Stimulated activated CD4-positive, alpha-beta T cell treated with anti-CD3 and anti-CD28 coated beads, TNF-alpha, amount 100 ng/mL, for 1 hour (primary cell): ENCODE data around the gene ARSJ.

Experiments
- DNase-seq, 3 donors: peaks; one replicate each; pipeline ENCODE4 v3.0.0-alpha.2; 2020; ENCODE audit warnings: low read depth in 3 of 3, low spot score in 1 of 3

The ARSJ gene

DNA sequence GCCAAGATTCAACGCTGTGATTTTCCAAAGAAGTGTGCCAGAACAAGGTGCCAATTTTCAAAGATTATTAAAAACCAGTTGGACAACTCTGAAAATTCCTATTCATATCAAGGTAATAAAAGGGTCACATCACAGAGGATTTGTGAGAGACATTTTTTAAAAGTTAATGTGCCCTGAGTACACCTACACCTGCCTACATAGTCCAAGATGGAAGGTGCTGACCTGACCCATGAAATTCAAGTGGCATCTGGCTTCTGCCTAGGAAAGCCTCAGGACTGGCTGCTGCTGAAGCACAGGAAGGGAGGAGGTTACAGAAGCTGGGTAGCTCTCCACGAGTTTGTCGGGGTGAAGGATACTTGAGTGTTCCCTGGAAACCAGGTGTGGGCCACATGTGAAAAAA is 11.4 kb upstream of the ARSJ start:
- no peak for DNase-seq

DNA sequence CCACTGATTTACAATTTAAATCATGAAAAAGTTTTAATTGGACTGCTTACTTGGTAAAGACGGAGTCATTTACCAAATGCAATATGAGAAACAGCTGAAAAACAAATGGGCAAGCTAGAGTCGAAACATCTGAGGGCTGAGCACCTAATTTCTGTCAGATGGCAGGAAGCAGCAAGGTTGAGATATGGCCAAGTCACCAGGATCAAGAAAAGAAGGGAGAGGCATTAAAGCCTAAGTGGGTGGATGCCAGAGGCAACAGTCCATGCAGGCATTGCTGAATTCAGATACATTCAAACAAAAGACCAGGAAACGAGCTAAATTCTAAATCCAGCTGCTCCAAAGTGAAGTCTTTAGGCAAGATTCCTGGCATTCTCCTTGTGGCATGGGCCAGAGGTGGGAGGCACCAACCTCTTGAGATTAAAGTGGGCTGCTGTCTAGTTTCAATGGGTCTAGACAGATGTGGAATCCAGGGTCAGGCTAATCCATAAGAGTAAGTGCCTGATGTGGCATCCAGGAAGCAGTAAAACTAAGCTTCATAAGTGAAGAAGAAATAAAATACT is 8.0 kb upstream of the ARSJ start:
- DNase-seq: no peak

DNA sequence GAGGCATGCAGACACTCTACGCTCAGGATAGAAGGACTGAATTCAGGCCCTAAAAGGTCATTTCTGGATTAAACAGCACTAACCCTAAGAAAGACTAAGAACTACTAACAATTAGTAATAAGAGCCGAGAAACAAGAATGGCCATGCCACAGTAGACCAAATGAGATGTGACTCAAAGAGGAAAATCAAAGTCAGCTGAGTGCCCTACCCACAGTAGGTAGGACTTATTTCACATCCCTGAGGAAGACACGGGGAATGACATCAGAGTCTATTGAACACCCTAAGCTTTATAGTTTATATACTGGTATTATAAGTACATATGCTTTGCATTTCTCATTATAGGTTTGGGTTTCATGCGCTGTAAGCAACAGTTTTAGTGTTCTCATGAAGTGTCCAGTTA is 2.7 kb upstream of the ARSJ start:
- DNase-seq: no peak

DNA sequence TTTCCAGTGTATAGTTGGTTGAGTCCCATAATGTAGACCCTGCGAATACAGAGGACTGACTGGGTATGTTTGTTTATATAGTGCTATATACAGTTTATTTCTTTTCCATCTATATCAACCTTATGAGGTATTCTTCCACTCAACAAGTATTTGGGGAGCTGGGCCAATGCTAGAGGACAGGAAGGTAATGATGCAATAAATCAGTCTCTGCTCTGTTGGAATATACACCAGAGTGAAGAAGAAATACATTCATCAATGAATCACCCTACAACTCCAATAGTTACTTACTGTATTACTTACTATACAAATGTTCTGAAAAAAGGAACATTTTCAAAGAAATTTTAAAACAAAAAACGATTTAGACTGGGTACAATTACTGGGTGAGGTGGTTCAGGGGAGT is 2.1 kb upstream of the ARSJ start:
- no peak for DNase-seq

DNA sequence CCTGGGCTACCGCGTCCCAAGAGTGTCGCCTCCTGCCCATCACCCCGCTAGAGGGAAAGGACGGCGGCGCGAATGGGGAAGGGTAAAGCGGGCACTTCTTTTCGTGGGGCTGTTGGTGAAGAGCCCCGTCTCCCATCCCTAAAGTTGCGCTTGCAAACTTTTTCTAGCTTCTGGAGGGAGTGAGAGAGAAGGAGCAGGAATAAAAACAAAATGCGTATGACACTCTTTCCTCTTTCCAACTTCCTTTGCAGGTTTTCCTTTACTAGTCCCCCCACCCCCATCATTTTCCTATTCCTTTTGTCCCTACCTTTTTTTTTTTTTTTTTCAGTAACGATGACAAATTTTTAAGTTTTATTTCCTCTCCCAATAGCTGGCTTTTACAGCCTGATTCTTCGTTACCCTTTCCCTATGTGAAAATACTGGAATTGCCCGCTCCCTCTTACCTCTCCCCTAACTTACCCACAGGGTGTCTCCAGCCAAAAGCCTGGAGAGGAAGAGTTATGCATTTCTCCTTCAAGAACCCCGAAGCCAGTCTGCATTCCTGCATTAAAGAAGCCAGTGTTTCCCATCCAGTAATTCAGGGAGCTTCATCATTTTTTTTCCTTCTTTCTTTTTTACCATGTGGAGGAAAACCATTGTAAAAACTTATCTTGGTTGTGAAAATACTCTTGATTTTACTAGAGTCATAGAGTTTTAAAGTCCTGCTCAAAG is 613 bp upstream of the ARSJ start:
- DNase-seq: no peak

DNA sequence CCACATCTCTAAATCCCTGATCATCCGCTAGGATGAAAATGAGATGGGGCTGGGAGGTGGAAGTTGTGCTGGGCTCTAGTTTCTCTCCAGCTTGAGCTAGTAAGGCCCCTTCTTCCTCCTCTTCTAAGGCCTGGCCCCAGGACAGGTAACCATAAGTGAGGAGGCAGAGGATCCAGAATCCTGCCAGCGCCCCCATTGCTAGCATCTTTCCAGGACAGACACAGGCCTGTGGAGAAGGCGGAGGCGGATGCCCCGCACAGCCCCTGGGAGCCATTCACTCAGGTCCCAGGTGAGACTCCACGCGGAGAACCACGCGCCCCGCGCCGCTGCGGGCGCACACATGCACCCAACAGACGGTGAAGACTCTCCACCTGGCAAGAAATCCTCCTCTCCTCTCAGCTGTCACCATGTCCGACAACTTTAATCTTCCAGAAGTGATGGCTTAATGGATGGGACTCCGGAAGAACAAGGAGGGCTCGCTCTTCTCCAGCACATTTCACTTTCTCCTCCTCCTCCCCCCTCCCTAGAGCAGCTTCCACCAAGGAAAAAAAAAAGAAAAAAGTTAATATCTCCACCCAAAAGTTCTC is 793 bp downstream of the ARSJ start:
- no peak for DNase-seq

DNA sequence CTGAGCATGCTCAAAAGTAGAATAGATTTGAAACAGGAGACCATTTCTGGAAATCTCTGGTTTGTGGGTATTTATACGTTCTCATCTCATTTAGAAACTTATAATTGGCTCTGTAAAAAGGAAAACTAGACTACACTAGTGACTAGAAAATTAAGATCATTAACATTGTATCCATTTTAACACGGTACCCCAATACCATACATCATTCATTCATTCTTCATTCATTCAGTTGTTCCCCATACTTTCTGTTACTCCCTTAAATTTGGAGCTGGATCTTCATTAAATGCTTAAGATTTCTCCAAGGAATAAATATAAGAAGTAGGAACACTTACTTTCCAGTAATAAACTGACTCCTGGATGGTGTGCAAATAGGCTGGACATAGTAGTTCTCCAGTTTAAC is 1.3 kb downstream of the ARSJ start:
- DNase-seq: no peak

DNA sequence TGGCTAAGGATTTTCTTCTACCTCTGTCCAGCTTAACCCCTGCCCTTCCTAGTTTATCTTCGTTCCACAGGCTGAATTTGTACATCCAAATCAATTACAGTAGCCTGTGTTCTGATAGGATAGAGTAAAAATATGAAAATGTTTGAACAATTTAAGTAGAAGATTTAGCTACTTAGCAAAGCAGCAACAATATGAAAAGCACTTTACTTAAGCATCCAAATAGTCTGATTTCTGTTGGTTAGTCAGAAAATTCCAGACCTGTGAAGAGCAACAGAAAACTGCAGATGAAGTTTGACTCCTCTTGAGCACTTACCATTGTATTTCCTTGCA is 2.0 kb downstream of the ARSJ start:
- no peak for DNase-seq

DNA sequence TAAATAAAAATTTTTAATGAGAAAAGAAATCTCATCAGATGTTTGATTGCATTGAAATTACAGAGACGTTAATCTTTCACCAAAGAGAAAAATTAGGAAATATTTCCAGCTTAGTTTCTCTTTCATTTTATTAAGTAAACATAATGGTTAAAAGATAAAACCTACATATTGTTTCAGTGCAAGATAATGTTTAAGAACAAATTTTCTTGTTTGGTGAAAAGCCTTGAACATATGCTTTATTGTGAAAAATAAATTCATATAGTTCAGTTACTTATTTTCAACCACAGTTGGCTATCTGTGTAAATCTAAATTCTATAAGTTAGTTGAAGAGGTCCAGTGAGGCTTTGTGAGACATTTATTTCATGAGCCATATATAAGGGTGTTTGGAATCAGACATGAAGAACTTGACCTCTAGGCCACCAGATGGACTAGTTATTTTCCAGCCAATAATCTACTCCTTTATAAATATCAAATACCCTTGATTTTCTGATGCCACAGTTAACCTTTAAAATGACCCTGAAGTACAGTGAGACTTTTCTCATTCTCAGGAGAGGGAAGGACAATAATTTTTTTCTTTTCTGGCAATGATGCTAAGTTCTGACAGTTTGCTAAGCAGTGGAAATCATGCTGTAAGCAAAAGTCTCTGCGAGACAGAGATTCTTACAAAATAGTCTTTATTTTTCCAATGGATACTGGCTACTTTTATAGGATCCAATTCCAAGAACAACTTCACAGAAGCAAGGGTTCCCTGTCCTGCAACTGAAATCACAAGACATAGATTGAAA is 2.5 kb downstream of the ARSJ start:
- DNase-seq: no peak

DNA sequence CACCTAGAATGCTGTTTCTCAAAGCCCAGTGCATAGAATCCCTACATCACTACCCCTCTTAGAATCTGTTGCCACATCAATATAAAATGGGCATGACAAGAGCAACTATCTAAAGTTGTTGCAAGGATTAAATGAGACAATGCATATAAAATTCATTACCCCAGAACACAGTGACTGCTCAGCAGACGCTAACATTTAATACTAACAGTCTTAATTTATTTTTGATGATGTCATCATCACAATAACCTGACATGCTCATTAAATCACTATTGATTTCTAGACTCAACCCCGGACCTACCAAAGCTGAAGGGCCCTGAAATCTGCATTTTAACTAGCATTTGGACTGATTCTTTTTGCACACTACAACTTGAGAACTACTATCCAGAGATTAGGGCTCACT is 3.9 kb downstream of the ARSJ start:
- no peak for DNase-seq

DNA sequence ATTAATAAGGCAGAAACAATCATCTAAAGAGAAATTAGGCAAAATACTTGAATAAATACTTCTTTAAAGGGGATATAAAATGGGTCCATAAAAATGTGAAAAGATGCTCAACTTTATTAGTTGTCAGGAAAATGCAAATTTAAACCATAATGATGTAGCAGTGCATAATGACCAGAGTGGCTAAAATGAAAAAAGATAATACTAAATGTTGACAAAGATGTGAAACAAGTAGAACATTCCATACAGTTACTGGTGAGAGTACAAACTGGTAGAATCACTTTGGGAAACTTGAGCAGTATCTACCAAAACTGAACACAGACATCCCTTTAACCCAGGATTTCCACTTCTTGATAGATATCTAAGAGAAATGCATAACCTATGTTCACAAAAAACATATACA is 5.0 kb downstream of the ARSJ start:
- no peak for DNase-seq

DNA sequence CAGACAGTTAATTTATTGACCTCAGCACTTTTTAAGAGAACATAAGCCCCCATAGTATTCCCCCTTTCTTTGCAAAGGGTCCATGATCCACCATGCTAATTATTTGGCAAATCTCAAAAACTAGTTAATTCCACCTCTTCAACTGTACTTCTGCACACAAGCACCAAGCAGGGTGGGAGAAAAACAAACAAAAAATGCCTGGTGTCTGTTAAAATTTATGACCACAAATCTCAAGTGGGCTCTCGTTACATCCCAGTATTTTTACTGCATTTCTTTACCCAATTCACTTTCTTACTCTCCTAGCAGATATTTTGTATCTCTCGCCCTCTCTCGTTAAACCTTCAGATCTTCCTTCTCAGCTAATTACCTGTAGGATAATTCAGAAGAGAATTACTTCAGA is 6.1 kb downstream of the ARSJ start:
- DNase-seq: no peak

DNA sequence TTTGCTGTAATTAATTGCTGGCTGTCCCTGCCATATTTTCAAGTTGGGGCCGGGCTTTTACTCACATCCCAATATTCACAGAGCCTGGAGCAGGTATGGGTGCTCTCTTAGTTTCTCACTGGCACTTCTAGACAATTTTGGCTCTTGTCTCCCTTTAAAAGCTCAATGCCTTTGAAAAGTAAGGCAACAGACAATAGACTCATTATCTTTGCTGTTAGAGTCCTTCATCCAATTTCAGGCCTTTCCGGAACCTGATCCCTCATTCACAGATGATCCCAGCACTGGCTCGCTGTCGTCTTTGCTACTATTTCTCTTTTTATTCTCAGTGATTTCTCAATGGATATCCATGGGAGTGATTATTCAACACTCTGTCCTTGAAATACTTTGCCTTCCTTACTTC is 6.7 kb downstream of the ARSJ start:
- no peak for DNase-seq

DNA sequence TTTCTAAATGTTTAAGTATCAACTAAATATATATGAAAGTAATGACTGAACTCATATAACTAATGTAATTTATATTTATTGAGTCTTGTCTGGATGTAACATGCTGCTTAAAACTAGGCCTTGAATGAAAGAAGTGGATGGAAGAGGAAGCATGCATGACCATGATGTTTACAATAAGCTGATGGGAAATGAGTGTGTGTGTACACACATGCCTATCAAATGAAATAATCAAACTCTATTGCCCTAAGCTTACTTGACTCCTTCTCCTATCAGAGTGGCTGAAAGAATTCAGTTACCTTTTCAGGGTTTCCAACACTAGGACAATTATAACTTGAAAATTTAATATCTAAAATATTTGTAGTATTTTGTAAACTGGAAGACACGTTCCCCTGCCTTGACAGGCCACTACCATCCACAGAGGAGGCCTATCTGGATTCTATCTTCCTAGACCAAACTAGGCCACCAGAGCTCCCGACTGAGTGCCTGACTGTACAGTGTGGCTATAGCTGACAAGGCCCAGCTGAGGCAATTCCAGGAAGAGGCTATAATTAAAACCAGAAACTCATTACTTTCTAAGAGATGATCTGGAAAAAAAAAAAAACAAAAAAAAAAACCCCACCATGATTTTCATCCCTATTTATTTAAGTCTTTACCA is 7.6 kb downstream of the ARSJ start:
- DNase-seq: no peak

DNA sequence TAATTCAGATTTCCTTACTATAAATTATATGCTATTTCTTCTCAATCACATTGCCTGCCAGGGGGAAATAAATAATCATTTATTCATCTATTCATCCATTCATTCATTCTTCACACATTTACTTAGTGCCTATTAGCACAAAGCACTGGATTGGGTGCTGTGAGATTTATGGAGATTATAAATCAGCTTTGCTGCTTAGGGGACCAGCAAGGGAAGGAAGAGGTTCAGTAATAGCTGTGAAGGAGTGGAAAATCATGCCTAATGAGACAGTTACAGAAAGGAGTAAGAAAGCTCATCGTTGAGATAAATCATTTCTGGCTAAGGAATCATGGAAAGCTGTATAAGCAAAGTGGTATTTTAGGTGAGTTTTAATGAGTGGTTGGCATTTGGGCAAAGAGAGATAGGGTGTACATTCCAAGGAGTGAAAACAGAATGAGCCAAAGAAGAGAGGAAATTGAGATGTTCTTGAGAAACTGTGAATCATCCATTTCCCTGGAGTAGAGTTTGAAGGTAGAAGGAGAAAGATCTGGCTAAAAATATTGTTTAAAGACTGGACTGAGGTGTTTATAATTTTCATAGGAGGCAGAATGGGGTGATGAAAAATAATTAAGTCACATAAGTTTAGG is 9.6 kb downstream of the ARSJ start:
- DNase-seq: no peak

DNA sequence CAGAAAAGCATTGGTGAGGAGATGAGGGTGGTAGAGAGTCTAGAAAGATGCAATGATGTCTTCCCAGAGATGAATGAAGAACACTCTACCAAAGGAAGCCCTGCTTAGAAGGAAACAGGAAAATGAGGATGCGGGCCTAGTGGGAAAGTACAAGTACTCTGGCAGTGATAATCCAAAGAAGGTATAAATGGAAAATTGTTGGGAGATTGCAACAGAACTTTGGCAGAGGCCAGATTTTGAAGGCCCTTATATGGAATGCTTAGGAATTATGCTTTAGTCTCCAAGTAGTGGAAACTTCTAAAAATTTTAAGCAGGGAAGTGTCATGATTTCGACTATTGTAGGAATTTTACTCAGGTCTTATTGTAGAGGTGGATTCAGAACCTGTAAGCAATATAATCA is 11.0 kb downstream of the ARSJ start:
- DNase-seq: no peak

DNA sequence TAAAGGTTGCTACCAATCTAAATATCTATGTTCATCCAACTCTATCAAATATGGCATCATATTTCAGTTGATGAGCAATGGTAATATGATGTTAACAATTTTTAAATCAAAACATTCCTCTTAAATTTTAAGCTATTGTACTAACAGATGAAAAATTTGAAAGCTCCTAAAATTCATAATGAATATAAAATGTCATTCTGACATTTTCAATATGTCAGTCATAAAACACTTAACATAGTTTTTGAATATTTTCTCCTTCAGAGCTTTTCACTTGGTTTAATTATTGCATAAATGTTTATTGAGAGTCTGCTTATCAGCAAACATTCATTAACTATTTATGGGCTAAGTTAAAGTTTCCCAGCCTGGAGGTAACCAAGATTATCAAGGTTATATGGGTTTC is 11.8 kb downstream of the ARSJ start:
- DNase-seq: no peak

DNA sequence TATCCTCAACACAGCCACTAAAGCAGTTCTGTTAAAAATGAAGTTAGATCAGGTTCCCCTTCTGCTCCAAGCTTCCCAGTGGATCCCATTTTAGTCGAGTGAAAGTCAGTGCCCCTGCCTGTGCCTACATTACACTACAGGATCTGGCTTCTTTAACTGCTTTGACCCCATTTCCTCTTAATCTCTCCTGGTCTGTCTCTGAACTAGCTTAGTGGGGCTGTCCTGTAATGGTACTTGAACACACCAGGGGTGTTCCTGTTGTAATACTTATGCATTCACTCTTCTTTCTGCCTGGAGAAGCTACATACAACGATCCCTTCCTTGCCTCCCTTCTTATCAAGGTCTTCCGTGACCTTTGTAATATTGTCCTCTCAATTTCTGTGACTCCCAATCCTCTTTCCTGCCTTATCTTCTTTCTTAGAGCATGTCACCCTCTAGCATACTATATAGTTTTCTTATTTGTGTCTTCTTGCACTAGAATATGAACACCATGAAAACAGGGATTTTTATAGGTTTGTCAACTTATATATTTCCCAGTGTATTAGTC is 16.7 kb downstream of the ARSJ start:
- no peak for DNase-seq

DNA sequence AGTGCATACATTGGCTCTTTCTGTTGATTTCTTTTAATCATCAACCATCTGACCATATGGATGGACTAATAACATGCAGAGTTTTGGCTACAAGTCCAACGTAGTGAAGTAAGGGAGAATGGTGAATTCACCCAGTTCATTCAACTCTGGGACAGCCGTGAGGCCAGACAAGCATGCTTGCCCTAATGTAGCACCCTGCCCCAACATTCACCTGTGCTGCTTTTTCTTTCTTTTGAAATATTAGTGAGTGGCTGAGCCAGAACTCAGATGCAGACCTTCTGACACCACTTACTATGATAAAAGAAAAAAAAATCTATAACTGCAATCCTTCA is 17.5 kb downstream of the ARSJ start:
- DNase-seq: no peak

DNA sequence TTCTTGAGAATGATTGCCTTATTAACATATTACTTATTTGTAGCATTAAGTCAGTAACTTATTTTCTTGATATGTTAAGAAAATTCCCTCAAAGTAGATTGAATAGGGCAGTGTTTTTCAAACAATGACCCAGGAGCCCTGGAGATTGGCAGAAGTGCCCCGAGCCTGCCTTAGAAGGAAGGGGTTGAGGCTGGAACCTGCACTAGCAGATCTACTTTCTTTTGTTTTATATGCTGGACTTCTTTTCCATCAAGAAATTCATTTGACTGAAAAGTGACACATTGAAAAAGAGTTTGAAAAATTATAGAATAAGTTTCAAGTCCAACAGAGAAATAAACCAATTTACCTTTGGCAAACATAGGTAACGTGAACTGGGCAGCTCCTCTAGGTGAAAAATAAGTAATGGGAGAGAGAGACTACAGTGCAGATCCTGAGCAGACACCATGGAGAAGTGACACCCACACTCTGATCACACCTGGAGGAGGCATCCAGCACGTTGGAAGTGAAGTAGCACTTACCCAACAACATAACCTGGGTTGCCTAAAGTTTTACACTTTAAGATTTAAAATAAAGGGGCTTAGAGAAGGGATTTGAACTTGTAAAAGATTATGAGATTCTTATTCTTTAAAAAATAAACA is 18.6 kb downstream of the ARSJ start:
- DNase-seq: no peak

DNA sequence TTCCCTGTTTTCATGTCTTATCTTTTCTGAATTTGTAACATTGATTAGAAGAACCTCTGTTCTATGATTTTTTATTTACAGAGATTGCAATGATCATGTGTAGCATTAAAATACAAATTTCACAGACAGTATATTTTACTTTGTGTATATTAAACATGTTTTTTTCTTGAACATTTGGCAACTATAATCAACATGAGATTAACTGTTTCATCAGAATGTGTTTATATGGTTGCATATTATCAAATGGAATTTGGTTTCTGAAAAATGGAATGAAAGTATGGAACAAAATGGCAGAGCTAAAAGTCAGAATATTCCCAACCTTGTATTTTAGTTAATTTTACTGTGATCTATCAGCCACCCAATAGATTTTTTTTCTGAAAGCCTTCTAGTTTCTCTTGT is 19.9 kb downstream of the ARSJ start:
- no peak for DNase-seq
